GM21529 (cell line): ENCODE measurements around the gene ANO6.
"Not testable (repeated sequence)": the region's sequence is repeated elsewhere in the genome, so short reads cannot be mapped to it uniquely, and the experiment has no call there.

Experiments used
- ATAC-seq: cut with Tn5 transposase; IDR thresholded peaks from one replicate; pipeline ENCODE4 v1.9.1; 2021; ENCODE audit not compliant: unreplicated experiment

The ANO6 gene

GRCh38 chr12:45304514-45305178 is 88.8 kb downstream of the ANO6 start:
- no peak for ATAC-seq

DNA sequence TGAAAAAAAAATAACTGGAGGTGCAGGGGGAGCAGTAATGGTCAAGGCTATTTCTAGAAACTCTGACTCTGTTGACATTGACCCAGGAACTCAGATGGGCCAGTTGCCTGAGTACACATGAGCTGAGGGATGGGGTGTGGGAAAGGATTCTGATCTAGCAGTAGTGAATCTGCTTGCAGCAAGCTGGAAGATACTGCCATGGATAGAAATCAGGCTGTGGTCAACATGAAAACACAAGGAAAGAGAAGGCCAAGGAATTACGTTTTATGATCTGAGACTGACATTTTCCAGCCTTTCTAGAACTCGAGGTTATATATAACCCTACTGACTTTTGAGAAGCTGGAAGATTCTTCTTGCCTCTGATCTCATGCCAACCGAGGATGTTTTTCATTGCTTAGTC is 90.0 kb downstream of the ANO6 start:
- no peak for ATAC-seq

DNA sequence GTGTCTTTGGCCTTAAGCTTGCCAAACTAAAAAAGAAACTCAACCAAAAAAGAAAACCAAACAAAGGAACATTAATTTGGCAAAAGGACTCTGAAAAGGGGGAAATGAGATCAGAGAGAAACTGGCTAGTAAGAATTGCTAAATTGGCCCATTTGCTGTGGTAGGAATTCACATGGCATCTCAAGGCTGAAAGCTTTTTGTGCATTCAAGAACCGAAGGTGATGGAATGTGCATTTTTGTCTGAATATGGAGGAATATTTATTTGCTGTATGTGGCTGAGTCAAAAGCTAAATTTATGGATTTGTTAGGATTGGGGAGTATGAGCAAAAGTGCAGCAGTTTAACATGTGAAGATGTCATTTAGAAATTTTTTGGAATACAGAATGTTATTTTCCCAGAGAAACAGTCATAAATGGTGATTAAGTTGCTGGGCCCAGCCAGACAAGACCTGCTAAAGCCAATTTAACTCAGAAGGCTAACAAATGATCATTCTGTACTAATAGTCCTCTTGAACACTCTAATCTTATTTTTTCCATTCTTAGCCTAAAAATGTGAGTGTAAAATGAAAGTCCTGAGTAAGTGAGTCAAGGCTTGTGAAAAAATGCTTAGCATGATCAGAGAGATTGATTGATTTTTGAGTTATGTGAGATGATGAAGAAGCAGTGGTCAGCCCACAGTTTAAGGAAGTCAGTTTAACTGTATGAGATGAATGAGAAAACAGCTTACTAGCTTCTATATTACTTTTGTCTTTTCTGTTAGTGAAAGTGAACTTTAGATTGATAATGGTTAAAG is 94.1 kb downstream of the ANO6 start:
- no peak for ATAC-seq

DNA sequence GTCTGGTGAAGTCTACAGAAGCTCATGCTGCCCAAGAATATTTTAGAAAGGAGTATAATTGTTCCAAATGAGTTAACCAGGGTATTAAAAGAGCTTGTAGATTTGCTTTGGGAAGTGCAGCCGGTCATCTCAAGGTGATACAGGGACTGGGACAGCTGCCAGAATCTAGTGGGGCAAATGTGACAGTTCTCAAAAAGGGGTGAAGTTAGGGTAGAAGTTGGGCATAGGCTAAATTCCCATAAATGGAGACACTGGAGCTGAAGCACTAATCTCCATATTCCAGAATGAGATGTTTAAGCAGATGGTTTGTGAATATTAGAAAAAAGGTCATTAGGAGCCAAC is 94.7 kb downstream of the ANO6 start:
- no peak for ATAC-seq

DNA sequence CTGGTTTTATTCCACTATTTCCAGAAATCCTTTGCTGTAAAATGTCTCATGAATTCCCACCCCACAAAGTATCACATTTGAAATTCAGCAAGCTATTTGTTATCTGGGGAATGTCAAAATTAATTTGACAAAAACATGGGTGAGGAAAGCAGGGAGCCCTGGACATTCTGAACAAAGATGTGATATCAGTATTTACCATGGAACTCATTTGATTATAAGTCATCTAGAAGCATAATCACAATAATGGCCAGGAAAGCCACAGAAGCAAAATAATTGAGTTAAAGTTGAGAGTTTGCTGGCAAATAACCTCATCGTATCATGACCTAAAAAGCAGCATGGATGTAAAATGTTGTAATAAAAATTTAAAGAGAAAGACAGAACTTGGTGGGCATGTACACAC is 96.1 kb downstream of the ANO6 start:
- no peak for ATAC-seq

DNA sequence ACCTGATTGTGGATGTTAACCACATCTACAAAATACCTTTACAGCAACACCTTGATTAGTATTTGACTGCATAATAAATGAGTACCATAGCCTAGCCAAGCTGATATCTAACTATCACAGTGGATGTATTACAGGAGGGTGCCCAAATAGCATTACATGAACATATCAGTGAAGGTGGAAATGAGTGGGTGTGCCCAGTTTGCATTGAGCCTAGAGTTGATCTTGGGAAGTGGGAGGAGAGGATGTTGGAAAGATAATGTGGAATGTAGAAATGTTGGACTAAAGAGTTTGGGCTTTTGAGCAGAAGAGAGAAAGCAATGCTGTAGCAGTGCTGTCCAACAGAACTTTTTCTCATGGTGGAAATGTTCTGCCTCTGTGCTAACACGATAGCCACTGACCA is 98.9 kb downstream of the ANO6 start:
- ATAC-seq: no peak

- no peak for ATAC-seq
Observed at GRCh38 chr12:45315462-45315861, 99.6 kb downstream of the ANO6 start.

DNA sequence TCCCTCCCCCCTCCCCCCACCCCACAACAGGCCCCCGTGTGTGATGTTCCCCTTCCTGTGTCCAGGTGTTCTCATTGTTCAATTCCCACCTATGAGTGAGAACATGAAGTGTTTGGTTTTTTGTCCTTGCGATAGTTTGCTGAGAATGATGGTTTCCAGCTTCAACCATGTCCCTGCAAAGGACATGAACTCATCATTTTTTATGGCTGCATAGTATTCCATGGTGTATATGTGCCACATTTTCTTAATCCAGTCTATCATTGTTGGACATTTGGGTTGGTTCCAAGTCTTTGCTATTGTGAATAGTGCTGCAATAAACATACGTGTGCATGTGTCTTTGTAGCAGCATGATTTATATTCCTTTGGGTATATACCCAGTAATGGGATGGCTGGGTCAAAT is 101.4 kb downstream of the ANO6 start:
- ATAC-seq: not testable (repeated sequence)

DNA sequence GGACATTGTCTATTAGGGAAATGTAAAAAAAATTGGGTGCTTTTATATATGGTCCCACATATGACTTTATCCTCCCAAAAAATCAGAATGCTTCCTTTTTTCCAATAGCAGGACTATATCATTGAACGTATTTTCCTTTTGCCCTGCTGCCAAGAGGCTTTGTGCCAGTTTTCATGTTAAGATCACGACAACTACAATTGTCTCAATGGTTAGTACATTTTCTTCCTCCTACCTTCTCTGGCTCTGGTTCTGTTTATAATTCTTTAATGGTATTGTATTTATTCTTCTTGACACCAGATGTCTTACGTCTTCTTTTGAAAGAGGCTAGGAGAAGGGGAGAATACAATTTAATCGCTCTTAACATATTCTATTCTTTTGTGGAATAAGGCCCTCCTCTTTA is 106.9 kb downstream of the ANO6 start:
- no peak for ATAC-seq

- ATAC-seq: no peak
Observed at GRCh38 chr12:45324391-45324790, 108.5 kb downstream of the ANO6 start.

GRCh38 chr12:45326358-45326975 is 110.6 kb downstream of the ANO6 start:
- ATAC-seq: no peak

GRCh38 chr12:45327823-45328383 is 112.0 kb downstream of the ANO6 start:
- no peak for ATAC-seq

- ATAC-seq: no peak
Observed at GRCh38 chr12:45329238-45329637, 113.3 kb downstream of the ANO6 start.

DNA sequence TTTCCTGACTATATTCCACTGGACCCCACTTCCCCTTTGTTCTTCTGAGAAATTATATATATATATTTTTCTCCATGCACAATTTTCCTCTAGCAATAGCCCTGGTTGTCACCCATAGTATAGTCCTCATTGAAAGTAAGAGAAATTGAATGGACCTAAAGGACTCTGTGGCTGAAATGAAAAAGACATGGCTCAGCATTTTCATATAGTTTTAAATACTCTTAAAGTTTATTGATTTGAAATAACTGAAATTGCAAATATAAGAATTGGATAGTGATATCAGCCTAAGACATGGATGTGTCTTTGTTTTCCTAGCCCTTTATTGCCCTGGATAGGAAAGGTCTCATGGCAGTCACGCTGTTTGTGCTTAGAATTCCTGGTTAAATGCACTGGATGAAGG is 113.8 kb downstream of the ANO6 start:
- no peak for ATAC-seq

DNA sequence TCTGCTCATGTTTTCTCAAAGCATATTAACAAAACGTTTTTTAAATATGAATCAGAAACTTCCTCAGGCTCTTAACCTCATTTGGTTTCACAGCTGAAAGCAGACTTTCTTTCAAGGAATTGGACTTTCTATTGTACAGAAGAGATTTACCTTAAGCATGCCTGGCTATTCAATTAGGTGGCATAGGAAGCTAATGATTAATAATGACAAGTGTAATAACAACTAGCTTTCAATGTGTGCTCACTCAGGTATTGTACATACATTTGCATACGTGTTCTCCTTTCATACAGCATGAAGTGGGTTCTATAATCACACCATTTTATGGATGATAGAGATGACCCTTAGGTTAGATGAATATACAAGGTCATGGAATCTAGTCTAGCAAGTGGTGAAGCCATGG is 115.7 kb downstream of the ANO6 start:
- no peak for ATAC-seq

DNA sequence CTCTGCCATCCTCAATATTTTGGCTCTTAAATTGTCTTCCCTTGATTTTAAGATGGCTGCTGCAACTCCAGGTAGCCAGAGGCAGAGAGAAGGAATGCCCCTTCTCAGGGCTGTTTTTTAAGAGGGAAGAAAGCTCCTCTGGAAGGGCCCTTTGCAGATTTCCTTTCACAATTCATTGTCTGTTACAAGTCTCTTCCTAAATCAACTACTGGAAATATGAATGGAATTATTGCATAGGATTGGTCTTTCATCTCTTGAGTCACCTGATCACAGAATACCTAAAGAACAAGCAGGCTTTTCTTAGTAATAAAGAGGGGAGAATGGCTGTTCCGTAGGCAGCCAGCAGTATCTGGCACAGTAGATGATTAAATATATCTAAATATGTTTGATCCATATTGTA is 118.5 kb downstream of the ANO6 start:
- no peak for ATAC-seq

DNA sequence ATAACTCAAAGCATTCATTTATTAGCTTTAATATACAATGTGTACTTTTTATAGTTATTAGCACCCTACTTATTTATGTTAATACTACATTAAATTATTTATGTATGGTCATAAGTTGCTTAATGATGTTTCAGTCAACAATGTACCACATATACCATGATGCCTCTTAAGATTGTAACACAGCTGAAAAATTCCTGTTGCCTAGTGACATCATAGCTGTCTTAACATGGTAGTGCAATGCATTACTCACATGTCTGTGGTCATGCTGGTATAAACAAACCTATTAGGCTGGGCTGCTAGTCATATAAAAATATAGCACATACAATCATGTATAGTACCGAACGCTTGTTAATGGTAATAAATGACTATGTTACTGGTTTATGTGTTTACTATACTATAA is 120.4 kb downstream of the ANO6 start:
- ATAC-seq: no peak

DNA sequence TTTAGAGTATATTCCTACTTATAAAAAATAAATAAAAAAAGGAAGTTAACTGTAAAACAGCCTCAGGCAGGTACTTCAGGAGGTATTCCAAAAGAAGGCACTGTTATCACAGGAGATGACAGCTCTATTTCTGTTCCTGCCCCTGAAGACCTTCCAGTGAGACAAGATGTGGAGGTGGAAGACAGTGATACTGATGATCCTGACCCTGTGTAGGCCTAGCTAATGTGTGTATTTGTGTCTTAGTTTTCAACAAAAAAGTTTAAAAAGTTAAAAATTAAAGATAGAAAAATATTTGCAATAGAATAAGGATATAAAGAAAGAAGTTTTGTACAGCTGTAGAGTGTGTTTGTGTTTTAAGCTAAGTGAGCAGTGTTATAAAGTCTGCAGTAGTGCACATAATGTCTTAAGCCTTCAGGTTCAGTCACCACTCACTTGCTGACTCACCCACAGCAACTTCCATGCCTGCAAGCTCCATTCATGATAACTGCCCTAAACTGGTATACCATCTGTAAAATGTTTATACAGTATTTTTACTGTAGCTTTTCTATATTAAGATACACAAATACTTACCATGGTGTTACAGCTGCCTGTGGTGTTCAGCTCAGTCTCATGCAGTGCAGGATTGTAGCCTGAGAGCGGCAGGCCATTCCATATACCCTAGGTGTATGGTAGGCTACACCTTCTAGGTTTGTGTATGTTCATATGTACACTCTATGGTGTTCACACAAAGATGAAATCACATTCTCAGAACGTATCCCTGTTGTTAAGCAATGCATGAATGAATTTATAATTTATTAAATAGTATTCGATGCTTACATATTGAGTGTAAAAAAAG is 121.1 kb downstream of the ANO6 start:
- ATAC-seq: no peak

DNA sequence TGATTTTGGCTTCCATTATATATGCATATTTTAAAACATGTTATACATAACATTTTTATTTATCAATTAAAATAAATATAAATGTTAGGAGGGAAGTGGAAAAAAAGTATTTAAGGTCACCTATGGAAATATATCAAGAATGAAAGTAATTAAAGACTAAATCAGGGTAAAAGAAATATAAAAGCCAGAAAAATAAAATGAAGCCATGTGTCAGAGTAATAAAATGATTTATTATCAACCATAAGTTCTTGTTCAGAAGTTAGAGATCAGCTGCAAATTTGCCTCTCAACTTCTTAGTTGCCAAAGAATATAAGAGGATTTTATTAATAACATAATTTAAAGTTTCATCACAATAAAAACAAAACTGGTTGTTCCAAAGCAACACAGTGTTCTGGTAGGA is 121.9 kb downstream of the ANO6 start:
- ATAC-seq: no peak

DNA sequence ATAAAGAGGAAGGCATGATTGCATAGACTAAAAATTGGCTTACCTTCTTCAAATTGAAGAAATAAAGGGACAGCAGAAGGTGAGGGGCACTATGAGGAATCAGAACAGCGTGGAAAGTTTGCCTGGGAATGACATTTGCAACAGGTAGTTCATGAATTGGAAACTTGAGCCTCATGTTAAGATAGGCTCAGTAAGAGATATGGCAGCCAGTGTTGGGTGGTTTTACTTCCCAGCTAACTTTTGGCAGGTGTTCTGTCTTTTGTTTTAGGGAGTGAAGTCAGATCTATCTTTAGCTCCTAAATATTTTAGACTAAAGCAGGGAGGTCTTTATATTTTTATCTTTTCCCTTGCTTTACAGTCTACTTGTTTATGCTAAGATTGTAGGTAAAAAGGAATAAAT is 122.4 kb downstream of the ANO6 start:
- ATAC-seq: no peak

DNA sequence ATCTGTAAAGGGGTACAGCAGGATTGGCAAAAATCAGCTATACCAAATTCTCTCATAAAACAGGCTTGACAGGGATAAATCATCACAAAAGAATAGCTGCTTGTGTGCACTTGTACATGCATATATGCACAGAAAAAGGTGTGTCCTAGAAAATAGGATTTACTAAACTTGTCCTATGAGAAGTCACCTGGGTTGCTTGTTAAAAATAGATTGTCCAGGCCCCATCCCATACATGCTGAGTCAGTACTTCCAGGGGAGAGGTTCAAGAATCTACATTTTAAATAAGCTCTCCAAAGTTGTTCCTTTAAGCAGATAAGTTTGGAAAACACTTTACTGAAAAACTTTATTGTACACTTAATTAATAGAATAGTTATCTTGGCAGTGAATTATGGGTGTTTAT is 123.1 kb downstream of the ANO6 start:
- ATAC-seq: no peak
